ENCODE data around the gene TMEM169.

DNA sequence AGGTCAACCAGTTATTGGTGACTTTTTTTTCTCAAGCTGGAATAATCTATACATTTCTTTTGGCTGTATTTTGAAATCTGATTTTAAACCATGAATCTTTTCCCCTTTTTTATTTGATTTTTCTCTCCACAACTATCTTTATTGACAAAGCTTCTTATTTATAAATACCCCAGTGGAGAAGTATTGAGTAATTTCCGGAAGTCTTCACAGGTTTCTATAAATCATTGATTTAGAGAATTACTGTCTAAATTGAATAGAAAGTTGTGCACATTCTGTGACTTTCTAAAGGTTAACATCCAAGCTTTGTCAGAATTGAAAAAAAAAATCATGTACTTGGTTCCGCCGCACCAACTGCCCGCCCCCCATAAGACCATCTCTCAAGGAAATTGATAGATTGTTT lies 67.3 kb downstream of the TMEM169 start:
- TF ChIP-seq, protein P1, sequence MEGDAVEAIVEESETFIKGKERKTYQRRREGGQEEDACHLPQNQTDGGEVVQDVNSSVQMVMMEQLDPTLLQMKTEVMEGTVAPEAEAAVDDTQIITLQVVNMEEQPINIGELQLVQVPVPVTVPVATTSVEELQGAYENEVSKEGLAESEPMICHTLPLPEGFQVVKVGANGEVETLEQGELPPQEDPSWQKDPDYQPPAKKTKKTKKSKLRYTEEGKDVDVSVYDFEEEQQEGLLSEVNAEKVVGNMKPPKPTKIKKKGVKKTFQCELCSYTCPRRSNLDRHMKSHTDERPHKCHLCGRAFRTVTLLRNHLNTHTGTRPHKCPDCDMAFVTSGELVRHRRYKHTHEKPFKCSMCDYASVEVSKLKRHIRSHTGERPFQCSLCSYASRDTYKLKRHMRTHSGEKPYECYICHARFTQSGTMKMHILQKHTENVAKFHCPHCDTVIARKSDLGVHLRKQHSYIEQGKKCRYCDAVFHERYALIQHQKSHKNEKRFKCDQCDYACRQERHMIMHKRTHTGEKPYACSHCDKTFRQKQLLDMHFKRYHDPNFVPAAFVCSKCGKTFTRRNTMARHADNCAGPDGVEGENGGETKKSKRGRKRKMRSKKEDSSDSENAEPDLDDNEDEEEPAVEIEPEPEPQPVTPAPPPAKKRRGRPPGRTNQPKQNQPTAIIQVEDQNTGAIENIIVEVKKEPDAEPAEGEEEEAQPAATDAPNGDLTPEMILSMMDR (conservative IDR thresholded peaks at IDR 0.05 in 1 of 2, IDR thresholded peaks at IDR 0.05 in 1 of 2; ENCODE audit: extremely low read depth in 1 of 2, insufficient read depth in 1 of 2, low read depth in 1 of 2, low read length in 2 of 2) = no peak
- TF ChIP-seq EZH2 (IDR thresholded peaks at IDR 0.05; ENCODE audit: borderline replicate concordance, low read length) = no peak

Data from mammary epithelial cell (primary cell).